ENCODE measurements around the gene ASIC3. TPM values are rescaled to one million over a fixed set of nuclear protein-coding genes. Genes with fewer than 3 reads are reported as not detected.

ASIC3 gene
- total and polyA plus RNA-seq, 8 donors, result 0.29 to 25.9 (median 3.2) TPM

- WGBS, 5 donors, result 96 to 98% (median 97%) methylated on average over 15 to 16 of the region's 16 CpGs
- intact Hi-C loops (cut with DNase I; ENCODE audit: low total_unique reads), result no loop called here
- no peaks in the 10 kb centered on the region for H3K9me3 ChIP-seq
- H3K36me3 ChIP-seq, result no peaks in the 10 kb centered on the region
- no peak overlapping the region for H3K27ac ChIP-seq
- peaks cover 0 to 20% (median 5%) of the 10 kb centered on the region in 4 donors for H3K4me1 ChIP-seq
- H3K27me3 ChIP-seq, result peaks cover 0 to 27% (median 6%) of the 10 kb centered on the region in 3 donors
- H3K4me3 ChIP-seq, result no peak overlapping the region
- DNase-seq, result no peak
- TF ChIP-seq CTCF (IDR thresholded peaks at IDR 0.05), result no peak
- no peak for TF ChIP-seq POLR2AphosphoS5 (IDR thresholded peaks at IDR 0.05)
- TF ChIP-seq EP300 (IDR thresholded peaks at IDR 0.05), result no peak
- no peak for TF ChIP-seq POLR2A (IDR thresholded peaks at IDR 0.05)
These were observed 46.8 kb upstream of the ASIC3 start for GRCh38 chr7:151001546-151001945.

GRCh38 chr7:151003572-151003971 lies 44.8 kb upstream of the ASIC3 start:
- Histone ChIP-seq H3K4me1 (peaks cover 0 to 23% (median 15%) of the 10 kb centered on the region in 4 donors), H3K36me3 (no peaks in the 10 kb centered on the region), H3K27me3 (peaks cover 0 to 18% (median 0%) of the 10 kb centered on the region in 3 donors), H3K4me3 (no peak overlapping the region), H3K9me3 (no peaks in the 10 kb centered on the region), H3K27ac (no peak overlapping the region)
- intact Hi-C loops (cut with DNase I; ENCODE audit: low total_unique reads), result no loop called here
- DNase-seq, result peak in 1 of 2 donors; percentile 65
- WGBS, 5 donors, result 24 to 49% (median 45%) methylated on average over 12 of the region's 12 CpGs
- TF ChIP-seq CTCF (IDR thresholded peaks at IDR 0.05), result no peak
- TF ChIP-seq POLR2A (IDR thresholded peaks at IDR 0.05), result no peak
- TF ChIP-seq POLR2AphosphoS5 (IDR thresholded peaks at IDR 0.05), result no peak
- no peak for TF ChIP-seq EP300 (IDR thresholded peaks at IDR 0.05)

- Histone ChIP-seq H3K4me3 (no peak overlapping the region), H3K9me3 (no peaks in the 10 kb centered on the region), H3K27ac (no peak overlapping the region), H3K27me3 (peaks cover 0 to 31% (median 0%) of the 10 kb centered on the region in 3 donors), H3K36me3 (no peaks in the 10 kb centered on the region), H3K4me1 (peaks cover 0 to 39% (median 29%) of the 10 kb centered on the region in 4 donors)
- intact Hi-C loops (cut with DNase I; ENCODE audit: low total_unique reads), result no loop called here
- WGBS, 5 donors, result 77 to 93% (median 84%) methylated on average over 9 of the region's 9 CpGs
- TF ChIP-seq POLR2AphosphoS5 (IDR thresholded peaks at IDR 0.05), result no peak
- TF ChIP-seq POLR2A (IDR thresholded peaks at IDR 0.05), result no peak
- TF ChIP-seq CTCF (IDR thresholded peaks at IDR 0.05), result no peak
- TF ChIP-seq EP300 (IDR thresholded peaks at IDR 0.05), result no peak
- DNase-seq, result no peak
These were observed 42.8 kb upstream of the ASIC3 start for GRCh38 chr7:151005566-151005965.

GRCh38 chr7:151006590-151007300 lies 41.6 kb upstream of the ASIC3 start:
- TF ChIP-seq POLR2A (IDR thresholded peaks at IDR 0.05) (no peak), CTCF (IDR thresholded peaks at IDR 0.05) (no peak), POLR2AphosphoS5 (IDR thresholded peaks at IDR 0.05) (no peak), EP300 (IDR thresholded peaks at IDR 0.05) (no peak)
- WGBS, 5 donors, result 63 to 84% (median 79%) methylated on average over 7 to 23 of the region's 23 CpGs
- Histone ChIP-seq H3K36me3 (no peaks in the 10 kb centered on the region), H3K27me3 (peaks cover 0 to 41% (median 0%) of the 10 kb centered on the region in 3 donors), H3K4me1 (peaks cover 0 to 48% (median 33%) of the 10 kb centered on the region in 4 donors), H3K9me3 (no peaks in the 10 kb centered on the region), H3K27ac (no peak overlapping the region), H3K4me3 (no peak overlapping the region)
- no peak for DNase-seq
- intact Hi-C loops (cut with DNase I; ENCODE audit: low total_unique reads), result no loop called here

Data from stomach (tissue), 9 donors.